GM21717 (cell line): ENCODE data around the gene HSP90AB1.

Experiments used
- ATAC-seq: cut with Tn5 transposase; IDR thresholded peaks from one replicate; pipeline ENCODE4 v1.9.1; 2021; ENCODE audit warnings: mild to moderate bottlenecking, moderate library complexity; ENCODE audit not compliant: unreplicated experiment

Gene HSP90AB1

GRCh38 chr6:44278774-44279697, 32.1 kb downstream of the HSP90AB1 start:
- no peak for ATAC-seq

DNA sequence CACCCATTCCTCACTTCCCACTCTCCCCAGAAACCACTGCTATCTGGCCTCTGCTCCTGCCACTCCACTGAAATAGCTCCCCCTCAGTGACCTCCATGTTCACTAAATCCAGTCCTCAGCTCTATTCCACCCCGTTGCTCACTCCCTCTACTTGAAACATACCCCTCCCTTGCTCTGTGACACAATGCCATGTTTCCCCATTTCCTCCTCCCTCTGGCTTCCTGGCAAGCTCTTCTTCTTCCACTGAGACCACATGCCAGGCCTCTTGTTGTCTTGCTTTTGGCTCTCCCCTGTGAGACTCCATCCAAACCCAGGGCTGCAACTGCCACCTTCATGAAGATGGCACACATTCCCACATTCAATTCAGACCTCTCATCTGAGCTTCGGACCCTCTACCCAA, 37.2 kb downstream of the HSP90AB1 start:
- no peak for ATAC-seq

DNA sequence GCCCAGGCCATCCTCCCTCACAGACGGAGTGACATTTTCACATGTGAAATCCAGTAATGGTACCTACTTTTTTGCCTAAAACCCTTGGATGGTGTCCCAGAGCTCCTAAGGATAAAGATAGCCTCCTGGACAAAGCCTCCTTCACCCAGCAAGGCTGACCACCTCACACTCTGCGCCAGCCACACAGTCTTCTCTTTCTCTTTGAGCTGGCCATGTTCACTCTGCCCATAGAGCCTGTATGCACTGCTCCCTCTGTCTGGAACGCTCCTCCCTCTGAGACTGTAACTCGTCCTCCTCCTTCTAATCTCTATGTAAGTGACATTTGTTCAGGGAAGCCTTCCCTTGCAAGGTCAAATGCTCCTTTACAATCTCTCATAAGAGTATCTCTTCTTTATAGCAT, 38.0 kb downstream of the HSP90AB1 start:
- ATAC-seq = no peak

GRCh38 chr6:44285552-44286284, 38.8 kb downstream of the HSP90AB1 start:
- no peak for ATAC-seq

GRCh38 chr6:44286285-44286565, 39.3 kb downstream of the HSP90AB1 start:
- ATAC-seq = no peak

DNA sequence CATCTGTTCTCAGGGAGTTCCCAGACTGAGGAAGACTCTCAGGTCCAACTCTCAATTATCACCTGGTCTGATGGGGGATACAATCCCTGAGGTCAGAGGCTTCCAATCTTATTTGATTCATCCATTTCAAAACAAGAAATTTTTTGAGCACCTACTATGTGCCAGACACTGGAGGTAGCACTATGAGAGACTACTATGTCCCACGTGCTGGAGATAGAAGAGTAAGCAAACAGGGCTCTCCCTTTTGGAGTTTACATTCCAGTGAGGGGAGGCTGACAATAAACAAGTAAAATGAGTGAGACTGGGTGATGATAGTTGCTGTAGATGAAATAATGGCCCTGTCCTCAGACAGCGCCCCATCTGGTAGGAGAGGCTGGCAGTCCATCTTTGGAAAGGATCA, 39.8 kb downstream of the HSP90AB1 start:
- ATAC-seq = no peak

DNA sequence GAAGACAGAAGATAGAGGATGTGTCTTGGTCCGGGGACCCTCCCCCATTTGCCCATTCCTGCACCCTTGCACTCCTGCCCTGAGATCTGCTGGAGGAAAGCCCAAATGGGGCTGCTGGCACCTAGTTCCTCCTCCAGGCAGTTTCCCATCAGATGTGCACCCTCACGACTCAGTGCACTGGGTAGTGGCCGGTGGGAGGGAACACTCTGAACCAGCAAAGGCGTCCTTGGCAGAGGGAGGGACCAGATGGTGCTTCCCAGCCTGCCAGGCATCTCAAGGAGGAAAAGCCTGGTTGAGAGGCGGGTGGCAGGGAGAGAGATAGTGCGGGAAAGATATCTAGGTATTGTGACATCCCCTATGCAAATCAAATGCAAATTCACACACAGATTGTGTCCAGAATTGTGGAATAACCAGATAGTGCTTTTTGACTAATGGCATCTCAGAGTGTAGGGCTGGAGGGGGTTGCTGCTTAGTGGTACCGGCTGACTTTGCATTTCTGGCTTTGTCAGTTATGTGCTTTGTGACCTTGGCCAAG, 42.9 kb downstream of the HSP90AB1 start:
- no peak for ATAC-seq

DNA sequence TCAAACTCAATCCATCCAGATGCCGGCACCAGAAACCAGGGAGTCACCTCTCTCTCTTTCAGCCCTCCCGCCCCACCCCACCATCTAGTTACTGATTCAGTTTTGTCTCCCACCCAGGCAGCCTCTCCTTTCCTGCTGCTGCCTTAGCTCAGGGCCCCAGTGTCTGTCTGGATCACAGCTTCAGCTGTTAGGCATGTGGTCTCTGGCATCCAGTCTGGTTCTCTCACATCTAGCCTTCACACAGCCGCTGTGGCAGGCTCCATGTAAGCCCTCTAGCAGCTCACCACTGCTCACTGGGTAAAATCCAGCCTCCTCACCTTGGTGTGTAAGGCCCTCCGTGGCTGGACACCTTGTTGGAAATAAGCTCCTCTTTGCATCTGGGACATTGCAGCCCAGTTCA, 44.9 kb downstream of the HSP90AB1 start:
- ATAC-seq = no peak

GRCh38 chr6:44292661-44293365, 45.9 kb downstream of the HSP90AB1 start:
- no peak for ATAC-seq

DNA sequence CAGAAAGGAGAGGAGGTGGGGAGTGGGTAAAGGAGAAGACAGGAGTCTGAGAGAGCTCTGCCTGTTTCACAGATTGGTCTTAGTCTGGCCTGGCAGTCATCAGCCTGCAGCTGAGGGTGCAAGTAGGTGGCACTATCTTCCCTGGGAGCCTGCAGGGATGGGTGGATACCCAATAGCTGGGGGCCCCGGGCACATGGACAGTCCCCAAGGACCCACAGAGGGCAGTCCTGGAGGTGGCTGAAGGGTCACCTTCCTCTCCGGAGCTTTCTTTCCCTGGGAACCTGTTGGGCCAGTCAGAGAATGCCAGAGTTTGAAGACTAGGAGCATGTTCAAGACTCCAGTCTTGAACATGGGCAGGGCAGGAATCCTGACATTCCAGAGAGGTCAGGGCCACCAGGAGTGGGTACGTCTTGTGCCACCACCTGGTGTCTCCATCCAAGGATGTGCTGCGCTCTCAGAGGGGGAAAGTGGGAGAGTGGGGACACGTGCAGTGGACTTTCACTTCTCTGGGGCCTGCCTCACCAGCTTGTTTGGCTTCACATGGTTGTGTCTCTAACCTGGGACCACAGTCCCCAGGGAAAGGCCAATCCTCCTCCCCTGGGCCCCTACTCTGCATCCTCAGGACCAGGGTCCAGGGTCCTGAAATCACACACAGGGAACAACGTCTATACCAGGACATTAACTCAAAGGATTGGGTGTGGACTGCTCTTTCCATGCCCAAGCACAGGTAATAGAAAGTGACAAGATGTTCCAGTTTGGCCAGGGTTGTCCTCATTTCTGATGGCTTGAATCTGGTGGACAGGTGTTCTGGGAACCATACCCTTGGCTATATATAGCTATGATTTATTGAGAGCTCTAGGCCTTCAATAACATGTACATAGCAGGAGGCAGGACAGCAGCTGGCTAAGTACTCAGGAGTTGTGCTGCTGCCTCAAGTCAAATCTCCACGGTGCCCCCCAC, 48.2 kb downstream of the HSP90AB1 start:
- no peak for ATAC-seq

- no peak for ATAC-seq
Observed at GRCh38 chr6:44297063-44298038, 50.5 kb downstream of the HSP90AB1 start.

GRCh38 chr6:44298055-44298803, 51.3 kb downstream of the HSP90AB1 start:
- no peak for ATAC-seq

GRCh38 chr6:44298864-44299263, 52.0 kb downstream of the HSP90AB1 start:
- ATAC-seq = no peak

DNA sequence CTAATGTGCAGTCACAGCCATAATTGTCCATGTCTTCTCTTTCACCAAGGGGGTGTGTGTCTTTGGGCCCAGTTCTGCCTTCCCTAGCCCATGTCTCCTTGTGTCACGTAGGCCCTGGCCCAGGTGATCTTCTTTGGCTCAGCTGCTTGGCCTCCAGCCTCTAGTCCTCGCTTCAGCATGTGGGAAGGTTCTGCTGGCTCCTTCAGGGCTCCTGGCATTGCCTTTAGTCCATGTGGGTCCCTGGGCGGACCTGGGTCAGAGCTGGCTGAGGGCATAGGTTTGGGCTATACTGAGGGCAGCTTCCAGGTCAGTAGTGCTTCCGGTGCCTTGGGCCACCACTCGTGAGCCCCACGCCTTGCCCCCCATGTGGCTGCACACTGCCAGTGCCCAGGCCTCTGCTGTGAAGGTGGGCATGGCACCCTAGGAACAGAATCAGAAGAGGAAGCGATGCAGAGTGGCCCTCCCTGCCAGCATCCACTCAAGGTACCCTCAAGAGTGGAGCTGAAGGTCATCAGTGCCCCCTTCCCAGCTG, 53.5 kb downstream of the HSP90AB1 start:
- no peak for ATAC-seq

- no peak for ATAC-seq
Observed at GRCh38 chr6:44301106-44301505, 54.2 kb downstream of the HSP90AB1 start.

GRCh38 chr6:44301782-44302564, 55.1 kb downstream of the HSP90AB1 start:
- ATAC-seq = no peak

DNA sequence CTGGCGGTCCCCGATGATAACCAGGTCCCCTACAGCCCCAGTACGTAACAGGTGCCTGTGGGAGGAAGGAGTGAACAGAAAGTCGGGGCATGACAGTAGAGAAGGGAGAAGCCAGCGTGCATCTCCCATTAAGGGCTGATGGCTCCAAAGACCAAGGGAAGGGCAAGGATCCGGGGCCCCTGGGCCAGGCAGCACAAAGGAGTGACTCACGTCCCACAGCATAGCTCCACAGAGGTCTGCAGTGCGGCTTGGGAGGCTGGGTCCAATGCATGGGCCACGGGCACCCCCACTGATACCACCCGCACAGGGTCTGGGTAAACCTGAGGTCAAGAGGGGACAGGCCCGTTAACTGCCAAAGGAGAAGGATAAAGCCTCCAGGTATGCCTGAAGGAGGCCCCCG, 56.0 kb downstream of the HSP90AB1 start:
- no peak for ATAC-seq
